Measurements from ENCODE around the gene HIP1.

The HIP1 gene

DNA sequence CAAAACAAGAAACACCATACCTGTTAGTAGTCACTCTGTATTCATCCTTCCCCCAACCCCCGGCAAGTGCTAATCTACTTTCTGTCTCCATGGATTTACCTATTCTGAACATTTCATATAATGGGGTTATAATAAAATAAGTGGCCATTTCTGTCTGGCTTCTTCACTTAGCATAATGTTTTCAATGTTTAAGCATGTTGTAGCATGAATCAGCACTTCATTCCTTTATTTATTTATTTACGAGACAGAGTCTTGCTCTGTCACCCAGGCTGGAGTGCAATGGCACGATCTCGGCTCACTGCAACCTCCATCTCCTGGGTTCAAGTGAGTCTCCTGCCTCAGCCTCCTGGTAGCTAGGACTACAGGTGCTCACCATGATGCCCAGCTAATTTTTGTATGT is 69.2 kb downstream of the HIP1 start:
- no peak for DNase-seq (ENCODE audit: low read depth)

DNA sequence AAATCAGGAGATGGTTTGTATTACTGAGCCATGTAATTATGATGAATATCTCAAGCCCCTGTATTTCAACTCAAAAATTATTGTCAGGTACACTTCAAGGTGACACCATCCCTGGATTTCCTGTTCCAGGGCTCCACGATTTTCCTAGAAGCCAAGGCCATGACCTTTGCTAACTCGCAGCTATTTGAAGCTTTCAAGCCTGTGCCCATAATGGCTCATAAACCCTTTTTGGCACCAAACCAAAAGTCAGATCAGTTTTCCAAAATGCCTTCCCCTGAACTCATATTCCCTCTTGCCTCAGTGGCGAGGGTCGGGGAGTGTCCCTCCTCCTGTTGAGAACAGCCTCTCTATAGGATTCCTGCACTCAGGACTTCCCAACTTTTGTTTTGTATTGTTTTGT is 70.8 kb downstream of the HIP1 start:
- DNase-seq (ENCODE audit: low read depth): no peak

DNA sequence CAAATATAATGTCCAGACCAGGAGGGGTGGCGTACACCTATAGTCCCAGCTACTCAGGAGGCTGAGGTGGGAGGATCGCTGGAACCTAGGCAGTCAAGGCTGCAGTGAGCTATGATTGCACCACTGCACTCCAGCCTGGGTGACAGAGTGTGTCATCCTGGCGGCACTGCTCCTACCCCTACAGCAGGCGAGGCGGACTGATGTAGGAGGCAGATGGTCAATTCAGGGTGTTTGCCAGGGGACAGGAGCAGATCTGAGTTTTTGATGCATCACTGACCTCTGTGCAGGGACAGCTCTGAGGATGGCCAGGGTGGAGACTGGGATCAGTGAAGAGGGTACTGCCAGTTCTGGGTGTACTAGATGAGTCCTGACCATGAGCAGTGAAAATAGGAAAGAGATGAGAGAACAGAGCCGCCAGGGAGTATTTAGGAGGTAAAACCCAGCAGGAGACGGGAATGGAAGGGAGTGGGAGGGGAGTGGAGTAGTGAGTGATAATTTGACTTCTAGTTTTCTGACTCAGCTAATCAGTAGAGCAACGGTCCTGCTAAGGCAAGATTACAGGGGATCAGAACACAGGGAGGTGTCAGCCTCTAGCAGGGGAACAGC is 75.3 kb downstream of the HIP1 start:
- DNase-seq (ENCODE audit: low read depth): no peak

DNA sequence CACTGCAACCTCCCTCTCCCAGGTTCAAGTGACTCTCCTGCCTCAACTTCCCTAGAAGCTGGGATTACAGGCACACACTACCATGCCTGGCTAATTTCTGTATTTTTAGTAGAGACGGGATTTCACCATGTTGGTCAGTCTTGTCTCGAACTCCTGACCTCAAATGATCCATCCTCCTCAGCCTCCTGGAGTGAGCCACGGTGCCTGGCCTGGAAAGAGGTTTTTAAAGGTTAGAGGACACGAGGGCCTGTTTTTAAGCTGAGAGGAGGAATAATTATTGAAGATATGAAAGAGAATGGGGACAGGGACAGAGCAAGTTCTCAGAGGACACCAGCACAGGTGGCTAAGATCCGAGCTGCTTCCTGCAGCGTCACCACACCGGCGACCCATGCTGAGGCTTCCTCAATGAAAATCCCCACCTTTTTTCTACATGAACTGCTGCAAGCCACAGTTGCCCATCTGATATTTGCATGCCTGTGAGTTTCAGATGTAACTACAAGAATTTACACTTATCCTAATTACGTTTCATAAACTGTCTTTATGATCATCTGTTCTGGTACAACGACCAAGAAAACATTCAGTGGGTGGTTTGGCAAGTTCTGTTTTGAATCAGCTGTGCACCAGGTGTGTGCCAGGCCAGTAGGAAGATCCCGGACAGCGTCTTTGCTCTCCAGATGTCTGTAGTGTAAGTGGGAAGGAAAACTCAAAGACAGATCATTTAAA is 76.0 kb downstream of the HIP1 start:
- DNase-seq (ENCODE audit: low read depth): no peak

- no peak for DNase-seq (ENCODE audit: low read depth)
These were observed 78.0 kb downstream of the HIP1 start for GRCh38 chr7:75660566-75661215.

GRCh38 chr7:75658802-75659201 is 79.9 kb downstream of the HIP1 start:
- DNase-seq (ENCODE audit: low read depth): no peak

DNA sequence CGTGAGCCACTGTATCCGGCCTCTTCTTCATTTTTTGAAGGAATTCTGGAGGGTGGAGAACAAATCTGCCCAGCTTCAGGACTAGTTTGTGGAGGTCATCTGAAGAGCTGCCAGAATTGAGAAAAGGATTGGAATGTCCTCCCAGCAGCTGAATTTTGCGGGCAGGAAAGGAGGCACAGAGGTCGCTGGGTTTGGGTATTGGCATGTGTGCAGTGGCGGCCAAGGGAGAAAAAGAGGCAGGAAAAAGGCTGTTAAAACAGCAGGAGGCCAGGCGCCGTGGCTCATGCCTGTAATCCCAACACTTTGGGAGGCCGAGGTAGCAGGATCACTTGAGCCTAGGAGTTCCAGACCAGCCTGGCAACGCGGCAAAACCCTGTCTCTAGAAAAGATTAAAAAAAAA is 80.4 kb downstream of the HIP1 start:
- DNase-seq (ENCODE audit: low read depth): no peak

DNA sequence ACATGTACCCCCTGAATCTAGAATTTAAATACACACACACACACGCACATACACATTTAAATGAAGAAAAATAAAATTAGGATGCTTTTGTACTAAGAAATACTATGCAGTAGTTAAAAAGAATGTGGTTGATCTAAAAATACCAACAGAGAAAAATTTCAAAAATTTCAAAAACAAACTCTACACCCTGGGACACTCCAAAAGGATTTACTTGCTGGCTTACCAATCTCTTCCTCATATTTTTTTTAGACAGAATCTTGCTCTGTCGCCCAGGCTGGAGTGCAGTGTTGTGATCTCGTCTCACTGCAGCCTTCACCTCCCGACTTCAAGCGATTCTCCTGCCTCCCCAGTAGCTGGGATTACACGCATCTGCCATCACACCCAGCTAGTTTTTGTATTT is 80.9 kb downstream of the HIP1 start:
- no peak for DNase-seq (ENCODE audit: low read depth)

GRCh38 chr7:75656740-75657139 is 82.0 kb downstream of the HIP1 start:
- no peak for DNase-seq (ENCODE audit: low read depth)

- no peak for DNase-seq (ENCODE audit: low read depth)
These were observed 83.2 kb downstream of the HIP1 start for GRCh38 chr7:75655536-75655935.

- DNase-seq (ENCODE audit: low read depth): no peak
These were observed 83.9 kb downstream of the HIP1 start for GRCh38 chr7:75654855-75655254.

DNA sequence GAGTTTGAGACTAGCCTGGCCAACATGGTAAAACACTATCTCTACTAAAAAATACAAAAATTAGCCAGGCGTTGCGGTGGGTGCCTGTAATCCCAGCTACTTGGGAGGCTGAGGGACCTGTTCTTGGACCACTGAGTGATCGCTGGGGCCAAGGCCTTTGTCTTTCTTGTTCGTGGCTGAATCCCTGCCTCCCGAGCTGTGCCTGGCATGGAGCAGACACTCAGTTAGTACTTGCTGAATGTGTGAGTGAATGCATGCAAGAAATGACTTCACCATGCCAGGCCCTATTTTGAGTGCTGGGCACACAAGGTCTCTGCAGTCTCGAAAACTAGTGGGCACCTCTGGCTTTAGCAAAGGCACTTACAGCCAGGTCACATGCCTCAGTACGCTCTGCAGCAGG is 85.1 kb downstream of the HIP1 start:
- no peak for DNase-seq (ENCODE audit: low read depth)

DNA sequence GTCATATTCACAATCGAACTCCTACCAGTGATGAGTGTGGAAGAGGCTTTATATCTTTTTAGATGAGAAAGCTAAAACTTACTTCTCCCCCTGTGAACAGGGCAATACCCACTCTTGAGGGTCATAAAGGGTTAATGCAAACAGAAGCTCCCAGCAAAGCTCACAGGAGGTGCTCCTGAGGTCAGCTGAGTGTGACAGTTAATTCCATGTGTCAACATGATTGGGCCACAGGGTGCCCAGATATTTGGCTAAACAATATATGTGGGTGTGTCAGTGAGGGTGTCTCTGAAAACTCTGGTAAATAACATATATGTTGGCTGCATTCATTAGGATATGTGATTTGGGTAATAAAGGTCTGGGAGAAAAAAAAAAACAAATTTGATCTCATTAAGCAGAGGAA is 86.0 kb downstream of the HIP1 start:
- no peak for DNase-seq (ENCODE audit: low read depth)

DNA sequence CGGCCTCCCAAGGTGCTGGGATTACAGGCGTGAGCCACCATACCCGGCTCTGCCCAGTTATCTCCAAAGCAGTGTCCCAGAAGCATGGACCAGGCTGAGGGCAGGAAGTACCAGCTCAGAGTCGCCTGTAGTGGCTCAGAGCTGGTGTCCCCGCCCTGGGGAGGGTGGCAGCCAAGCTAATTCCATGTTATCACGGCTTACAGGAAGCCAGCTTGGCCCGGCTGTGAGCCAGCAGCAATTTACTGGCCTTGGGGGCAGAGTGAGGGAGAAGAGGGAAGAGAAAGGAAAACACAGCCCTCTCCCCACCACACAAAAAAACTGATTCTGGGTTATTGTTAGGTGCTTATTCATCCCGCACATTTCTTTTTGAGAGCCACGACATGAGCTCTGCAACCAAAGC is 88.1 kb downstream of the HIP1 start:
- DNase-seq (ENCODE audit: low read depth): no peak

GRCh38 chr7:75650062-75650461 is 88.7 kb downstream of the HIP1 start:
- no peak for DNase-seq (ENCODE audit: low read depth)

DNA sequence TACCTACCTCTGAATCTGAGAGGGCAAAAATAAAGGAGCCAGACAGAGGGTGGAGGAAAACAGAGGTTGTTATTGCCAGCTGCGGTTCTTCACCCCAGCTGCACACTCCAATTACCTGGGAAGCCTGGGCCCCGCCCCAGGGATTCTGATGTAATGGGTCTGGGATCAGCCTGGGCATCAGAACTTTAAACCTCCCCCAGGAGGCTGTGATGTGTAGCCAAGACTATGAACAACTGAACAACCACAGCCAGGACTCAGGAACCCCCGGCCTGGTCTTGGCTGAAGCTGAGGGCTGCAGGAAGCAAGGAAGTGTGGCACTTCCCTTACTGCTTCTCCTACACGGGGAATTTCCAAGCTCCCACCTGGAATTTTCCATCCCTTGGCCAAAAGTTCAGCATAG is 89.3 kb downstream of the HIP1 start:
- no peak for DNase-seq (ENCODE audit: low read depth)

DNA sequence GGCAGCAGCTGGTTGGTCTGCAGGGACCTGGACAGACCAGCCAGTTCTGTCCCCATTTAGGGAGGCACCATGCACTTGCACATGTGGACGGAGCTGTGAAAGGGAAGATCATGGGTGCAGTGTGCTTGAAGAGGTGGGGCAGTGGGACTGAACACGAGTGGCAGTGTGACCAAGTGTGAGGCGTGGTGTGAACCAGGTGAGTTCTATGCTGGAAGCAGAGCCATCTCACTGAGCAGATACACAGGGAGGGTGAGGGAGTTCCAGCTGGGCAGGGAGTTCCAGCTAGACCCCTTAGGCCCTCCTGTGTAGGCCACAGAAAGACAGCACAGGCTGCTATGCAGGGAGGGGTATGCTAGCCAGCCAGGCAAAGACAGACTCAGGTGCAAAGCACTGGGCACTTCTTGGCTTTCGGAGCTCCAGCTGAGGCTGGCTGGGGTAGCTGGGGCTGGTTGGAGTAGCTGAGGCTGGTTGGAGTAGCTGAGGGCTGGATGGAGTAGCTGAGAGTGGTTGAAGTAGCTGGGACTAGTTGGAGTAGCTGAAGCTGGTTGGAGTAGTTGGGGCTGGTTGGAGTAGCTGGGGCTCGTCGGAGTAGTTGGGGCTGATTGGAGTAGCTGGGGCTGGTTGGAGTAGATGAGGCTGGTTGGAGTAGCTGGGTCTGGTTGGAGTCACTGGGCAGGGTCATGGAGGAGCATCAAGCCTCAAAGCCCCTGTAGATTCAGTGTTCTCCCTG is 90.9 kb downstream of the HIP1 start:
- no peak for DNase-seq (ENCODE audit: low read depth)

- DNase-seq (ENCODE audit: low read depth): no peak
These were observed 92.1 kb downstream of the HIP1 start for GRCh38 chr7:75646571-75647102.

DNA sequence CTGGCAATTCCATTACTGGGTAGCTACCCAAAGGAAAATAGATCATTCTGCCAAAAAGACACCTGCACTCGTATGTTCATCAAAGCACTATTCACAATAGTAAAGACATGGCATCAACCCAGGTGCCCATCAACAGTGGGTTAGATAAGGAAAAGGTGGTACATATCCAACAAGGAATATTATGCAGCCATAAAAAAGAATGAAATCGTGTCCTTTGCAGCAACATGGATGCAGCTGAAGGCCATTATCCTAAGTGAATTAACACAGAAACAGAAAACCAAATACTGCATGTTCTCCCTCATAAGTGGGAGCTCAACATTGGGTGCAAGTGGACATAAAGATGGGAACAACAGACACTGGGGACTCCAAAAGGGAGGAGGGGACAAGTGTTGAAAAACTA is 93.2 kb downstream of the HIP1 start:
- DNase-seq (ENCODE audit: low read depth): no peak

- DNase-seq (ENCODE audit: low read depth): no peak
These were observed 94.2 kb downstream of the HIP1 start for GRCh38 chr7:75644589-75644988.

GRCh38 chr7:75642810-75643486 is 95.8 kb downstream of the HIP1 start:
- peak; percentile 36 for DNase-seq (ENCODE audit: low read depth)

DNA sequence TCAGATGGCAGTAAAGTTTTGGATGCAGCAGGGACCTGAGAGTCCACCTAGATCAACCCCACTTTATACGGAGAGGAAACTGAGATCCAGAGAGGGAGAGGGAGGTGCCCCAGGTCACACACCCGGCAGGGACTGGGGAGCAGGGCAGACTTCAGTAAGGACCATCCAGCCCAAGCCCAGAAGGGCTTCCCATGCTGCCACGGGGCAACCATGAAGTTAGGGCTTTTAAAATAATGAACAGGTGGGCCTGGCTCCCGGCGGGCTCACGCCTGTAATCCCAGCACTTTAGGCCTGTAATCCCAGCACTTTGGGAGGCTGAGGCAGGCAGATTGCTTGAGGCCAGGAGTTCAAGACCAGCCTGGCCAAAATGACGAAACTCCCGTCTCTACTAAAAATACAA is 98.5 kb downstream of the HIP1 start:
- no peak for DNase-seq (ENCODE audit: low read depth)

Measured in activated T-cell treated with anti-CD3 and anti-CD28 coated beads for 1 hour (primary cell).